NOMO-1 treated with dmso at 0.1 percent for 144 hours (cell line): ENCODE measurements around the gene ANGPTL3.
A peak's percentile ranks its signal among the peaks of the same experiment; 100 is the strongest.
"Not testable (repeated sequence)": the region's sequence is repeated elsewhere in the genome, so short reads cannot be mapped to it uniquely, and the experiment has no call there.

Experiments
- DNase-seq: peaks from one replicate; lab custom pipeline; 2025; ENCODE audit not compliant: unreplicated experiment; lab: John Stamatoyannopoulos, UW

The ANGPTL3 gene

DNA sequence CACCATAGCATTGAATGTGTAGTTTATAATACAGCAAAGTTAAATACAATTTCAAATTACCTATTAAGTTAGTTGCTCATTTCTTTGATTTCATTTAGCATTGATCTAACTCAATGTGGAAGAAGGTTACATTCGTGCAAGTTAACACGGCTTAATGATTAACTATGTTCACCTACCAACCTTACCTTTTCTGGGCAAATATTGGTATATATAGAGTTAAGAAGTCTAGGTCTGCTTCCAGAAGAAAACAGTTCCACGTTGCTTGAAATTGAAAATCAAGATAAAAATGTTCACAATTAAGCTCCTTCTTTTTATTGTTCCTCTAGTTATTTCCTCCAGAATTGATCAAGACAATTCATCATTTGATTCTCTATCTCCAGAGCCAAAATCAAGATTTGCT, at the start of gene ANGPTL3:
TSS of gene ANGPTL3 (plus strand) at position 240 of the 400 bp plus-strand sequence. CDS start at position 287, 47 bp downstream.
- DNase-seq = no peak

GRCh38 chr1:62561306-62561705, 36.0 kb upstream of the ANGPTL3 start:
- DNase-seq = no peak

DNA sequence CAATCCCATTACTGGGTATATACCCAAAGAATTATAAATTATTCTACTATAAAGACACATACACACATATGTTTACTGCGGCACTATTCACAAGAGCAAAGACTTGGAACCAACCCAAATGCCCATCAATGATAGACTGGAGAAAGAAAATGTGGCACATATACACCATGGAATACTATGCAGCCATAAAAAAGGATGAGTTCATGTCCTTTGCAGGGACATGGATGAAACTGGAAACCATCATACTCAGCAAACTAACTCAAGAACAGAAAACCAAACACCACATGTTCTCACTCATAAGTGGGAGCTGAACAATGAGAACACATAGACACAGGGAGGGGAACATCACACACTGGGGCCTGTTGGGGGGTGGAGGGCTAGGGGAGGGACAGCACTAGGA, 30.1 kb upstream of the ANGPTL3 start:
- not testable (repeated sequence) for DNase-seq

DNA sequence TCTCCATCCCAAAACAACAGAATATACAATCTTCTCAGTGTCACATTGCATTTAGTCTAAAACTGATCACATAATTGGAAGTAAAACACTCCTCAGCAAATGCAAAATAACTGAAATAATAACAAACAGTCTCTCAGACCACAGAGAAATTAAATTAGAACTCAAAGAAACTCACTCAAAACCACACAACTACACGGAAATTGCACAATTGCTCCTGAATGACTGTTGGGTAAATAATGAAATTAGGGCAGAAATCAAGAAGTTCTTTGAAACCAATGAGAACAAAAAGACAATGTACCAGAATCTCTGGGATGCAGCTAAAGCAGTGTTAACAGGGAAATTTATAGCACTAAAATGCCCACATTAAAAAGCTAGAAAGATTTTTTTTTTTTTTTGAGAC, 29.4 kb upstream of the ANGPTL3 start:
- DNase-seq = peak; percentile 0

DNA sequence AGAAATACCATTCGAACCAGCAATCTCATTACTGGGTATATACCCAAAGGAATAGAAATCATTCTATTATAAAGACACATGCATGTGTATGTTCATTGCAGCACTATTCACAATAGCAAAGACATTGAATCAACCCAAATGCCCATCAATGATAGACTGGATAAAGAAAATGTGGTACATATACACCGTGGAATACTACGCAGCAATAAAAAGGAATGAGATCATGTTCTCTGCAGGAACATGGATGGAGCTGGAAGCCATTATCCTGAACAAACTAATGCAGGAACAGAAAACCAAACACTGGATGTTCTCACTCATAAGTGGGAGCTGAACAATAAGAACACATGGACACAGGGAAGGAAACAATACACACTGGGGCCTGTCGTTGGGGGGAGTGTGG, 25.8 kb upstream of the ANGPTL3 start:
- not testable (repeated sequence) for DNase-seq

DNA sequence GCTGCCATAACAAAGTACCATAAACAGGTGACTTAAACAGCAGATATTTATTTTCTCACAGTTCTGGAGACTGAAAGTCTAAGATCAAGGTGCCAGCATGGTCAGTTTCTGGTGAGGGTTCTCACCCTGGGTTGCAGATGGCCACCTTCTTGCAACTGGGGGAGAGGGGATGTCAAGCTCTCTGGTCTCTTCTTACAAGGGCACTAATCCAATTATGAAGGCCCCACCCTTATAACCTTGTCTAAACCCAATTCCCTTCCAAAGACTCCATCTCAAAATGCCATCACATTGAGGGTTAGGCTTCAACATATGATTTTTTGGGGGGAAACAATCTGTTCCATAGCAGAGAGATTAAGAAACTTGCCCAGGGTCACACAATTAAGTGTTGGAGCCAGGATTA, 24.8 kb upstream of the ANGPTL3 start:
- no peak for DNase-seq

DNA sequence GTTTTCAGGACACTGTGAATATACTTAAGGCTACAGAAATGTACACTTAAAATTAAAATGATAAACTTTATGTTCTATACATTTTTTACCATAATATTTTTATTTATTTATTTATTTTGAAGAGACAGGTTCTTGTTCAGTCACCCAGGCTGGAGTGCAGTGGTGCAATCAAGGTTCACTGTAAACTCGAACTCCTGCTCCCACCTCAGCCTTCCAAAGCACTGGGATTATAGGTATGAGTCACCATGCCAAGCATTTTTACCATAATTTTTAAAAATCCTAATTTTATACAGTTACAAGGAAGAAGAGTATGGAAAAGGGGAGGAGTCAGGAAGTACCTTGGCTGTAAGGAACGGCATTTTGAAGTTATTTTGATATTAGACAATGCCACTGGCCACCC, 23.6 kb upstream of the ANGPTL3 start:
- no peak for DNase-seq

- no peak for DNase-seq
These were observed 11.7 kb upstream of the ANGPTL3 start for GRCh38 chr1:62585469-62586155.

- DNase-seq = no peak
These were observed 9.3 kb upstream of the ANGPTL3 start for GRCh38 chr1:62588000-62588399.

GRCh38 chr1:62589321-62589720, 8.0 kb upstream of the ANGPTL3 start:
- DNase-seq = no peak

DNA sequence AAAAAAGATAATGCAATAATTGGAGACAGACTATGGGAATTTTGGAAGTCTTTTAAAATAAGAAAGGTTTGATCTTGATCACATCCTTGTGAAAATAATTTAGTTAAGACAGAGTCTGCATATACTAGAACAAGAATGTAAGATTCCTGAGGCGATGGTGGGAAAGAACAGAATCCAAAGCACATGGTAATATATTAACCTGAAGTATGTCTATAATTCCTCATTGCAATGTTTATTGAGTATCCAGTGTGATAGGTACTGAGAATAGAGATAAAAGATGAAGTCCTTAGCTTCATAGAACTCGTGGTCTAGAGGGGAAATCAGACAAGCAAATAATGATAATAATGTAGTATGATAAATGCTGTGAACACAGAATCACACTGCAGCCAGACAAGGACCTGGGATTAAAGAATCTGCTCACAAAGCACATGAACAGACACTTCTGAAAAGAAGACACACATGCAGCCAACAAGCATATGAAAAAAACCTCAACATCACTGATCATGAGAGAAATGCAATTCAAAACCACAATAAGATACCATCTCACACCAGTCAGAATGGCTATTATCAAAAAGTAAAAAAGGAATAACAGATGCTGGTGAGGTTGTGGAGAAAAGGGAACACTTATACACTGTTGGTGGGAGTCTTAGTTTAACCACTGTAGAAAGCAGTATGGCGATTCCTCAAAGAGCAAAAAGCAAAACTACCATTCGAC, 6.9 kb upstream of the ANGPTL3 start:
- DNase-seq = no peak

- DNase-seq = no peak
These were observed 6.4 kb upstream of the ANGPTL3 start for GRCh38 chr1:62590970-62591368.

GRCh38 chr1:62593825-62594394, 3.4 kb upstream of the ANGPTL3 start:
- no peak for DNase-seq

- DNase-seq = no peak
These were observed 1.7 kb upstream of the ANGPTL3 start for GRCh38 chr1:62595647-62596046.

GRCh38 chr1:62599044-62599443, 1.7 kb downstream of the ANGPTL3 start:
- no peak for DNase-seq

GRCh38 chr1:62601457-62601856, 4.1 kb downstream of the ANGPTL3 start:
- no peak for DNase-seq

DNA sequence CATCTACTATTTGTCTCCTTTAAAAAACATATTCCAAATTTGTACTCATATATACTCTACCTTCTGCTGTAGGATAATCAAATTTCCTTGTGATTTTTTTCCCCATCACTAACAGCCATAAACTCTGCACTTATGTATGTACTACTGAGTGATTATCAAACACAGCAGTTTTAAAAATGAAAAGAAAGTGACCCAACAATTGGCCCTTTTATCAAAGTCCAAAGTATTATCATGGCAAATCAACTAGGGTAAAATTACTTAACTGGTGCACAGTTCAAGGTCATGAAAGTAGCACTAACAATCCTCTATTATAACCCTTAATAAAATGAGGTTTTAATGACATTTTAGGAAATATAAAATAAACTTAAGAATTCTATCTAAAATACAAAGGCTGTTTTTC, 11.6 kb downstream of the ANGPTL3 start:
- no peak for DNase-seq

GRCh38 chr1:62610588-62610987, 13.3 kb downstream of the ANGPTL3 start:
- not testable (repeated sequence) for DNase-seq

GRCh38 chr1:62612770-62613169, 15.4 kb downstream of the ANGPTL3 start:
- DNase-seq = no peak

GRCh38 chr1:62613325-62613727, 16.0 kb downstream of the ANGPTL3 start:
- no peak for DNase-seq

GRCh38 chr1:62613890-62614289, 16.6 kb downstream of the ANGPTL3 start:
- no peak for DNase-seq

DNA sequence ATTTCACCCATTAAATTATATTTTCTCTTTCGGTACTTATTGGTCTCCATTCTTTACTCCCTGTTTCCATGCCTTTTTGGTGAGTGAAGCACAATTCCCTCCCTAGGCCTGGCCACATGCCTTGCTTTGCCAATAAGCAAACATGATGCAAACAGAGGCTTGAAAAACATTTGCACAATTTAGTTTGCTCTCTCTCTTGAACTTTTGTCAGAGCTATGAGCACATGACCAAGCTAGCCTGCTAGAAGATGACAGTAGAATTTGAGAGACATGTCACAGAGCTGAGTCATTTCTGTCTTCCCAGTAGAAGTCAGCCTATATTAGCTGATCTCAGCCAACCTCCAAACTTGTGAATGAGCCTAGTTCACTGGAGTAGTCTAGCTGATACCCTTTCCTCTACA, 24.6 kb downstream of the ANGPTL3 start:
- no peak for DNase-seq
